ENCODE measurements around the gene KHSRP. TPM values are rescaled to one million over a fixed set of nuclear protein-coding genes. Genes with fewer than 3 reads are reported as not detected.
A peak's percentile ranks its signal among the peaks of the same experiment; 100 is the strongest.

KHSRP gene
- polyA plus RNA-seq, 1 donor = 174 TPM

GRCh38 chr19:6392221-6393073, 32.2 kb downstream of the KHSRP start:
- DNase-seq (ENCODE audit: low read depth) = no peak

GRCh38 chr19:6387372-6387771, 37.2 kb downstream of the KHSRP start:
- no peak for DNase-seq (ENCODE audit: low read depth)

GRCh38 chr19:6384381-6384780, 40.2 kb downstream of the KHSRP start:
- no peak for DNase-seq (ENCODE audit: low read depth)

- DNase-seq (ENCODE audit: low read depth) = no peak
Observed at GRCh38 chr19:6383188-6383587, 41.4 kb downstream of the KHSRP start.

GRCh38 chr19:6381030-6381750, 43.4 kb downstream of the KHSRP start:
- DNase-seq (ENCODE audit: low read depth) = no peak

- DNase-seq (ENCODE audit: low read depth) = no peak
Observed at GRCh38 chr19:6379744-6380143, 44.9 kb downstream of the KHSRP start.

- no peak for DNase-seq (ENCODE audit: low read depth)
Observed at GRCh38 chr19:6378486-6378885, 46.1 kb downstream of the KHSRP start.

GRCh38 chr19:6378041-6378440, 46.6 kb downstream of the KHSRP start:
- no peak for DNase-seq (ENCODE audit: low read depth)

GRCh38 chr19:6376512-6377190, 48.0 kb downstream of the KHSRP start:
- no peak for DNase-seq (ENCODE audit: low read depth)

- DNase-seq (ENCODE audit: low read depth) = no peak
Observed at GRCh38 chr19:6375411-6376010, 49.1 kb downstream of the KHSRP start, which contains the start of gene PSPN. PSPN (minus strand) TSS chr19:6375933; CDS start chr19:6375849, 84 bp downstream.

GRCh38 chr19:6374711-6375410, 49.8 kb downstream of the KHSRP start:
- DNase-seq (ENCODE audit: low read depth) = no peak

GRCh38 chr19:6374161-6374709, 50.4 kb downstream of the KHSRP start:
- DNase-seq (ENCODE audit: low read depth) = no peak

GRCh38 chr19:6373813-6374108, 50.9 kb downstream of the KHSRP start:
- no peak for DNase-seq (ENCODE audit: low read depth)

- DNase-seq (ENCODE audit: low read depth) = peak; percentile 90
Observed at GRCh38 chr19:6373096-6373812, 51.4 kb downstream of the KHSRP start.

GRCh38 chr19:6372594-6373095, 52.0 kb downstream of the KHSRP start, which contains the start of gene ALKBH7:
ALKBH7 (plus strand) TSS chr19:6372794; CDS start chr19:6372821, 27 bp downstream.
- peak; percentile 100 for DNase-seq (ENCODE audit: low read depth)

GRCh38 chr19:6364353-6364752, 60.3 kb downstream of the KHSRP start:
- DNase-seq (ENCODE audit: low read depth) = no peak

Measured in forelimb muscle (tissue), 1 donor.